GM12864 (cell line): Measurements from ENCODE around the gene NME8.
A peak's percentile ranks its signal among the peaks of the same experiment; 100 is the strongest.

Experiments used
- DNase-seq: peaks from one replicate; pipeline ENCODE4 v3.0.0-alpha.2; 2011; ENCODE audit warnings: low read depth
- H3K4me3 ChIP-seq: 2 replicates; pipeline ENCODE4 v1.5.1; 2011; ENCODE audit warnings: mild to moderate bottlenecking, low read depth, low read length, control low read depth
- CTCF ChIP-seq: IDR thresholded peaks from 2 replicates; pipeline ENCODE4 v1.5.1; 2011; ENCODE audit warnings: low read depth, mild to moderate bottlenecking, moderate library complexity, low read length, control low read depth, inconsistent platforms; ENCODE audit errors: missing control alignments

The NME8 gene

GRCh38 chr7:37901236-37901827 lies 52.9 kb downstream of the NME8 start:
- TF ChIP-seq CTCF = peak; percentile 51
- H3K4me3 ChIP-seq = no peak overlapping the region
- no peak for DNase-seq

GRCh38 chr7:37901890-37902524 lies 53.6 kb downstream of the NME8 start:
- TF ChIP-seq CTCF = no peak
- DNase-seq = no peak
- no peak overlapping the region for H3K4me3 ChIP-seq

GRCh38 chr7:37908221-37908788 lies 59.9 kb downstream of the NME8 start:
- H3K4me3 ChIP-seq = no peak overlapping the region
- no peak for DNase-seq
- TF ChIP-seq CTCF = no peak

- DNase-seq = no peak
- no peak overlapping the region for H3K4me3 ChIP-seq
- TF ChIP-seq CTCF = no peak
Measured at GRCh38 chr7:37912756-37913155, 64.4 kb downstream of the NME8 start.

GRCh38 chr7:37915438-37915837 lies 67.0 kb downstream of the NME8 start:
- H3K4me3 ChIP-seq = no peak overlapping the region
- no peak for TF ChIP-seq CTCF
- no peak for DNase-seq

GRCh38 chr7:37916017-37916672 lies 67.7 kb downstream of the NME8 start:
- DNase-seq = no peak
- TF ChIP-seq CTCF = no peak
- peak overlapping the region; percentile 24; the same call in 1 of the 2 replicates for H3K4me3 ChIP-seq
